ENCODE results near the gene ARL5C.
"Not testable (repeated sequence)": the region's sequence is repeated elsewhere in the genome, so short reads cannot be mapped to it uniquely, and the experiment has no call there.

- not testable (repeated sequence) for TF ChIP-seq CTCF (IDR thresholded peaks at IDR 0.05; ENCODE audit: insufficient read depth, low read depth, low read length); EZH2 (IDR thresholded peaks at IDR 0.05; ENCODE audit: insufficient read depth, low read length)
These were observed 2.5 kb upstream of the ARL5C start for GRCh38 chr17:39168503-39168902.
